ENCODE measurements around the gene TBC1D21. TPM values are rescaled to one million over a fixed set of nuclear protein-coding genes. Genes with fewer than 3 reads are reported as not detected.

The TBC1D21 gene
- total and polyA plus RNA-seq, 2 of the 4 experiments (the other 2 are of a cell fraction): not detected

- no peak for ATAC-seq (ENCODE audit: low read depth)
- intact Hi-C loops (cut with micrococcal nuclease) (no loop called here), dilution Hi-C loops (cut with HindIII; ENCODE audit: low sequenced_read_pairs, unreplicated experiment) (no loop called here), in situ Hi-C loops (cut with MboI; ENCODE audit: low sequenced_read_pairs) (no loop called here)
- Histone ChIP-seq H2AFZ (replicated peaks; ENCODE audit: low read length, poor library complexity) (no peak overlapping the region), H2AK9ac (replicated peaks; ENCODE audit: low read depth, low read length, poor library complexity) (no peak overlapping the region), H3K4ac (ENCODE audit: low read depth, low read length) (no peak overlapping the region), H2BK120ac (ENCODE audit: low read depth, low read length) (no peak overlapping the region), H3K9me1 (ENCODE audit: insufficient read depth, low read length) (peaks cover 7% of the 10 kb centered on the region), H4K5ac (ENCODE audit: low read depth, low read length) (no peak overlapping the region), H3K27me3 (ENCODE audit: control insufficient read depth, insufficient read depth, low read length) (no peaks in the 10 kb centered on the region), H3K4me3 (ENCODE audit: insufficient read depth, low read depth, low read length) (no peak overlapping the region), H2BK20ac (ENCODE audit: low read depth, low read length) (no peak overlapping the region), H3K14ac (replicated peaks; ENCODE audit: low read depth, low read length) (no peak overlapping the region), H4K91ac (ENCODE audit: insufficient read depth, low read depth, low read length) (no peak overlapping the region), H4K20me1 (ENCODE audit: insufficient read depth, low read length) (no peaks in the 10 kb centered on the region; the same call in 1 of the 2 replicates), H3K36me3 (ENCODE audit: control insufficient read depth, insufficient read depth, low read length) (no peaks in the 10 kb centered on the region), H3K79me1 (ENCODE audit: low read depth in 1 of 2, low read length in 2 of 2) (no peaks in the 10 kb centered on the region), H4K8ac (ENCODE audit: low read depth in 2 of 2, low read length in 2 of 2) (no peak overlapping the region), H3K9me3 (ENCODE audit: control insufficient read depth, insufficient read depth, low read length) (no peaks in the 10 kb centered on the region), H2BK5ac (ENCODE audit: low read depth, low read length, poor library complexity, severe bottlenecking) (no peak overlapping the region), H3K9ac (ENCODE audit: low read depth, low read length) (no peak overlapping the region), H3K18ac (ENCODE audit: low read depth, low read length) (no peak overlapping the region), H3K23ac (ENCODE audit: low read depth, low read length) (no peak overlapping the region), H3K56ac (ENCODE audit: extremely low read depth, insufficient read depth, low read length) (no peak overlapping the region), H3K27ac (ENCODE audit: insufficient read depth, low read length) (no peak overlapping the region), H3K4me2 (ENCODE audit: low read depth, low read length) (no peak overlapping the region), H2AK5ac (ENCODE audit: low read depth, low read length) (no peak overlapping the region), H3K4me1 (ENCODE audit: control insufficient read depth, insufficient read depth, low read length) (peaks cover 8% of the 10 kb centered on the region), H2BK15ac (ENCODE audit: low read depth, low read length) (no peak overlapping the region)
- ChIA-PET CTCF (no interaction called here), POLR2A (ENCODE audit: unreplicated experiment) (no interaction called here)
- no TSS peak for BruUV-seq (replicated peaks)
- TF ChIP-seq RCOR1 (IDR thresholded peaks at IDR 0.05; ENCODE audit: insufficient replicate concordance, low read length) (no peak), RFX5 (IDR thresholded peaks at IDR 0.05; ENCODE audit: low read depth, low read length) (no peak), MAZ (IDR thresholded peaks at IDR 0.05; ENCODE audit: borderline replicate concordance, low read depth, low read length) (no peak), POLR2A (IDR thresholded peaks at IDR 0.05; ENCODE audit: low read depth, low read length) (no peak), CEBPB (IDR thresholded peaks at IDR 0.05; ENCODE audit: low read depth, low read length) (no peak), CHD1 (IDR thresholded peaks at IDR 0.05; ENCODE audit: low read depth, low read length) (no peak), SMC3 (IDR thresholded peaks at IDR 0.05; ENCODE audit: low read depth, low read length) (no peak), MAFK (IDR thresholded peaks at IDR 0.05; ENCODE audit: low read depth, low read length) (no peak), USF2 (IDR thresholded peaks at IDR 0.05; ENCODE audit: low read depth, low read length) (no peak), FOS (IDR thresholded peaks at IDR 0.05; ENCODE audit: low read depth, low read length) (no peak), NFE2L2 (IDR thresholded peaks at IDR 0.05; ENCODE audit: low read depth, low read length) (no peak), ELK1 (IDR thresholded peaks at IDR 0.05; ENCODE audit: borderline replicate concordance, low read depth, low read length) (no peak), BHLHE40 (IDR thresholded peaks at IDR 0.05; ENCODE audit: low read depth, low read length) (no peak), MXI1 (IDR thresholded peaks at IDR 0.05; ENCODE audit: borderline replicate concordance, low read depth, low read length) (no peak), RAD21 (IDR thresholded peaks at IDR 0.05; ENCODE audit: low read length) (no peak), CTCF (conservative IDR thresholded peaks at IDR 0.05; ENCODE audit: low read depth, low read length) (no peak)
- WGBS, 2 experiments (ENCODE audit: extremely low coverage in 2 of 2, insufficient read length in 1 of 2): 73% methylated on average over 2 of the region's 9 CpGs; no CpG with 5 or more reads in 1 of the 2 experiments
- DNase-seq: no peak
Observed at GRCh38 chr15:73904026-73904815, 30.9 kb downstream of the TBC1D21 start.

Data from IMR-90 (cell line).